ENCODE results near the gene MAPK10. TPM values are rescaled to one million over a fixed set of nuclear protein-coding genes. Genes with fewer than 3 reads are reported as not detected.

The MAPK10 gene
- total and polyA plus RNA-seq, 2 donors (not counting 3 experiments of a cell fraction or from before 2014, with no cell fraction given) = 0.17 TPM; not detected in 1

DNA sequence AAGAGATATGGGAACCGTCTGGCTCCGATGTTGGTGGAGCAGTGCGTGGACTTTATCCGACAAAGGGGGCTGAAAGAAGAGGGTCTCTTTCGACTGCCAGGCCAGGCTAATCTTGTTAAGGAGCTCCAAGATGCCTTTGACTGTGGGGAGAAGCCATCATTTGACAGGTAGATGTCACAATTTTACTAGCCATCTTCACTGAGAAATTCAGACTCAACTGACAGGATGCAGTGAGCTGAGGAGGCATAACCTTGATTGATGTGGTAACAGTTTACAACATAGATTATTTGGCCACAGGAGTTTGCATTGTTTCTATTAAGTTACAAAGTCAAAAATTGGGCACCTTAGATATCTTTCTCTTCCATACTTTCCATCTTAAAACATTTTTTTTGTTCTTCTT, 417.7 kb downstream of the MAPK10 start:
- Histone ChIP-seq H3K79me2 (ENCODE audit: control insufficient read depth, insufficient read depth, low read length) (peaks cover 92% of the 10 kb centered on the region), H3K9me3 (replicated peaks; ENCODE audit: control insufficient read depth, insufficient read depth, low read length) (no peaks in the 10 kb centered on the region), H3K27ac (ENCODE audit: insufficient read depth, low read depth, low read length) (no peak overlapping the region), H3K27me3 (ENCODE audit: control insufficient read depth in 2 of 2, insufficient read depth in 2 of 2, low read length in 2 of 2) (no peaks in the 10 kb centered on the region), H2AFZ (ENCODE audit: low read depth, low read length) (no peak overlapping the region), H3K9me1 (replicated peaks; ENCODE audit: control insufficient read depth, extremely low read depth, insufficient read depth, low read length) (no peaks in the 10 kb centered on the region), H3K4me2 (ENCODE audit: insufficient read depth, low read length) (no peak overlapping the region), H3K36me3 (ENCODE audit: control insufficient read depth in 2 of 2, extremely low read depth in 1 of 2, insufficient read depth in 2 of 2, low read length in 2 of 2) (peaks cover 0 to 5% of the 10 kb centered on the region in 2 experiments), H3K4me1 (ENCODE audit: control insufficient read depth, extremely low read depth, insufficient read depth, low read length) (no peaks in the 10 kb centered on the region), H3K4me3 (replicated peaks in 1 of 3; ENCODE audit: insufficient read depth in 1 of 3, low read depth in 1 of 3, low read length in 3 of 3) (no peak overlapping the region), H3K9ac (replicated peaks; ENCODE audit: extremely low read depth, insufficient read depth, low read length) (no peak overlapping the region), H4K20me1 (replicated peaks; ENCODE audit: control insufficient read depth, extremely low read depth, insufficient read depth, low read length) (no peaks in the 10 kb centered on the region)
- ChIA-PET POLR2A (no interaction called here), CTCF (interaction anchor here (1.5 kb wide), 2 partner anchors 27 to 146 kb away, joined by 3 to 4 read pairs; no protein-coding TSS in a partner anchor)
- TF ChIP-seq FOS (IDR thresholded peaks at IDR 0.05; ENCODE audit: borderline replicate concordance, insufficient read depth, low read length) (no peak), GATA2 (IDR thresholded peaks at IDR 0.05; ENCODE audit: insufficient read depth, insufficient read length, low read depth, low read length) (no peak)
- TF ChIP-seq, protein P1, sequence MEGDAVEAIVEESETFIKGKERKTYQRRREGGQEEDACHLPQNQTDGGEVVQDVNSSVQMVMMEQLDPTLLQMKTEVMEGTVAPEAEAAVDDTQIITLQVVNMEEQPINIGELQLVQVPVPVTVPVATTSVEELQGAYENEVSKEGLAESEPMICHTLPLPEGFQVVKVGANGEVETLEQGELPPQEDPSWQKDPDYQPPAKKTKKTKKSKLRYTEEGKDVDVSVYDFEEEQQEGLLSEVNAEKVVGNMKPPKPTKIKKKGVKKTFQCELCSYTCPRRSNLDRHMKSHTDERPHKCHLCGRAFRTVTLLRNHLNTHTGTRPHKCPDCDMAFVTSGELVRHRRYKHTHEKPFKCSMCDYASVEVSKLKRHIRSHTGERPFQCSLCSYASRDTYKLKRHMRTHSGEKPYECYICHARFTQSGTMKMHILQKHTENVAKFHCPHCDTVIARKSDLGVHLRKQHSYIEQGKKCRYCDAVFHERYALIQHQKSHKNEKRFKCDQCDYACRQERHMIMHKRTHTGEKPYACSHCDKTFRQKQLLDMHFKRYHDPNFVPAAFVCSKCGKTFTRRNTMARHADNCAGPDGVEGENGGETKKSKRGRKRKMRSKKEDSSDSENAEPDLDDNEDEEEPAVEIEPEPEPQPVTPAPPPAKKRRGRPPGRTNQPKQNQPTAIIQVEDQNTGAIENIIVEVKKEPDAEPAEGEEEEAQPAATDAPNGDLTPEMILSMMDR (IDR thresholded peaks at IDR 0.05; ENCODE audit: extremely low read depth in 1 of 2, insufficient read depth in 1 of 2, low read depth in 1 of 2, low read length in 2 of 2) = no peak
- DNase-seq (ENCODE audit: low read depth, low spot score) = no peak
- dilution Hi-C loops (cut with MboI; ENCODE audit: extremely low pct_ligation_motif_present, low sequenced_read_pairs) = no loop called here
- BruUV-seq (replicated peaks) = no TSS peak
- no peak for FAIRE-seq
- intact Hi-C loops (cut with micrococcal nuclease) = no loop called here

DNA sequence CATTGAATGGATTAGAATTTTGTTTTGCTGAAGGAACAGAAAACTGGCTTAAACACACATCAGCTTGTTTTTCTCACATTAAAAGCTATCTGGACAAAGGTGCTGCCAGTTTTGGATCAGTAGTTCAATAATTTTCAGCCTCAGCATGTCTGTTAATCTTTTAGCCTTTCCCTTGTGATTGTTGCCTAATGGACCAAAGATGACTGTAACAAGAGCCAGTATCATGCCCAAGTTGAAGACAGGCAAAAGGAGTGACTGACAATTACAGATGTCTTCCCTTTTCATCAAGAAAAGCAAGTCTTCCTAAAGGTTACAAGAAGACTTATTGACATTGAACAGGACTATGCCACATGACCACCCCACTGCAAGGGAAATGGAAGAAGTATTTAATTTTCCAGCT, 419.7 kb downstream of the MAPK10 start:
- Histone ChIP-seq H3K9me1 (replicated peaks; ENCODE audit: control insufficient read depth, extremely low read depth, insufficient read depth, low read length) (no peaks in the 10 kb centered on the region), H3K4me1 (ENCODE audit: control insufficient read depth, extremely low read depth, insufficient read depth, low read length) (no peaks in the 10 kb centered on the region), H3K4me3 (replicated peaks in 1 of 3; ENCODE audit: insufficient read depth in 1 of 3, low read depth in 1 of 3, low read length in 3 of 3) (no peak overlapping the region), H3K9ac (replicated peaks; ENCODE audit: extremely low read depth, insufficient read depth, low read length) (no peak overlapping the region), H3K27ac (ENCODE audit: insufficient read depth, low read depth, low read length) (no peak overlapping the region), H3K4me2 (ENCODE audit: insufficient read depth, low read length) (no peak overlapping the region), H3K36me3 (ENCODE audit: control insufficient read depth in 2 of 2, extremely low read depth in 1 of 2, insufficient read depth in 2 of 2, low read length in 2 of 2) (peaks cover 0 to 5% of the 10 kb centered on the region in 2 experiments), H4K20me1 (replicated peaks; ENCODE audit: control insufficient read depth, extremely low read depth, insufficient read depth, low read length) (no peaks in the 10 kb centered on the region), H2AFZ (ENCODE audit: low read depth, low read length) (no peak overlapping the region), H3K79me2 (ENCODE audit: control insufficient read depth, insufficient read depth, low read length) (peaks cover 92% of the 10 kb centered on the region), H3K9me3 (replicated peaks; ENCODE audit: control insufficient read depth, insufficient read depth, low read length) (no peaks in the 10 kb centered on the region), H3K27me3 (ENCODE audit: control insufficient read depth in 2 of 2, insufficient read depth in 2 of 2, low read length in 2 of 2) (no peaks in the 10 kb centered on the region)
- no peak for TF ChIP-seq JUN (IDR thresholded peaks at IDR 0.05; ENCODE audit: borderline replicate concordance, insufficient read depth, insufficient read length, low read depth)
- TF ChIP-seq FOS (IDR thresholded peaks at IDR 0.05; ENCODE audit: borderline replicate concordance, insufficient read depth, low read length) = no peak
- TF ChIP-seq GATA2 (IDR thresholded peaks at IDR 0.05; ENCODE audit: insufficient read depth, insufficient read length, low read depth, low read length) = no peak
- TF ChIP-seq, protein P1 (IDR thresholded peaks at IDR 0.05; ENCODE audit: extremely low read depth in 1 of 2, insufficient read depth in 1 of 2, low read depth in 1 of 2, low read length in 2 of 2) = no peak
- no peak for TF ChIP-seq MYC (IDR thresholded peaks at IDR 0.05; ENCODE audit: low read depth, low read length)
- TF ChIP-seq, protein P2, sequence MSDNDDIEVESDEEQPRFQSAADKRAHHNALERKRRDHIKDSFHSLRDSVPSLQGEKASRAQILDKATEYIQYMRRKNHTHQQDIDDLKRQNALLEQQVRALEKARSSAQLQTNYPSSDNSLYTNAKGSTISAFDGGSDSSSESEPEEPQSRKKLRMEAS (IDR thresholded peaks at IDR 0.05; ENCODE audit: insufficient read depth, insufficient read length) = no peak
- no peak for TF ChIP-seq EZH2 (IDR thresholded peaks at IDR 0.05; ENCODE audit: borderline replicate concordance, low read depth, low read length, severe bottlenecking)
- TF ChIP-seq POLR2A (IDR thresholded peaks at IDR 0.05; ENCODE audit: low read depth, low read length) = no peak
- TF ChIP-seq POLR2AphosphoS5 (IDR thresholded peaks at IDR 0.05; ENCODE audit: insufficient read depth, low read depth, low read length) = no peak
- no peak for FAIRE-seq
- CTCF ChIA-PET = no interaction called here
- intact Hi-C loops (cut with micrococcal nuclease) (no loop called here), dilution Hi-C loops (cut with MboI; ENCODE audit: extremely low pct_ligation_motif_present, low sequenced_read_pairs) (no loop called here)
- POLR2A ChIA-PET = no interaction called here
- no TSS peak for BruUV-seq (replicated peaks)
- DNase-seq (ENCODE audit: low read depth, low spot score) = no peak

Data from endothelial cell of umbilical vein (primary cell).